Esophagus squamous epithelium (tissue), 4 donors: ENCODE results near the gene METRN.

Source experiments
- CTCF ChIP-seq, 6 experiments: fragments of 450-650 bp in 4 of 6; fragments of 200-600 bp in 2 of 6; sonication (generic) in 2 of 6; IDR thresholded peaks; one replicate each; pipeline ENCODE4 v1.5.1; 2016 to 2019; ENCODE audit warnings: antibody characterized with exemption in 6 of 6, mild to moderate bottlenecking in 4 of 6, moderate library complexity in 4 of 6
- POLR2A ChIP-seq, 4 donors: fragments of 450-650 bp; IDR thresholded peaks; one replicate each; pipeline ENCODE4 v1.6.1; 2017; ENCODE audit warnings: antibody characterized with exemption in 4 of 4, mild to moderate bottlenecking in 4 of 4, moderate library complexity in 3 of 4

GRCh38 chr16:761625-762513 lies 47.0 kb downstream of the METRN start:
- TF ChIP-seq CTCF (IDR thresholded peaks at IDR 0.05): no peak
- TF ChIP-seq POLR2A (IDR thresholded peaks at IDR 0.05): no peak
